Activated CD4-positive, alpha-beta memory T cell treated with anti-CD3 and anti-CD28 coated beads for 36 hours (primary cell): ENCODE data around the gene ITGA5. TPM values are rescaled to one million over a fixed set of nuclear protein-coding genes. Genes with fewer than 3 reads are reported as not detected.
A peak's percentile ranks its signal among the peaks of the same experiment; 100 is the strongest.

Experiments used
- CTCF ChIA-PET: fragments of 350-600 bp; sonication (Branson Sonifier 250); formaldehyde crosslinking; loops from one replicate; lab custom pipeline; 2021; ENCODE audit warnings: antibody characterized with exemption, inconsistent platforms; lab: Charles Lee
- POLR2A ChIA-PET: fragments of 350-600 bp; sonication (Branson Sonifier 250); formaldehyde crosslinking; loops from one replicate; lab custom pipeline; 2021; ENCODE audit warnings: antibody characterized with exemption; lab: Charles Lee
- DNase-seq: peaks from one replicate; pipeline ENCODE4 v3.0.0-alpha.2; 2020
- H3K27ac Mint-ChIP-seq: one replicate; pipeline ENCODE4 v1.8.0; 2021; ENCODE audit warnings: mixed read lengths
- H3K27me3 Mint-ChIP-seq: one replicate; pipeline ENCODE4 v1.8.0; 2021; ENCODE audit warnings: mixed read lengths
- H3K36me3 Mint-ChIP-seq: one replicate; pipeline ENCODE4 v1.8.0; 2021; ENCODE audit warnings: mixed read lengths
- H3K4me1 Mint-ChIP-seq: one replicate; pipeline ENCODE4 v1.8.0; 2021; ENCODE audit warnings: low read depth, mixed read lengths
- H3K4me3 Mint-ChIP-seq: one replicate; pipeline ENCODE4 v1.8.0; 2021; ENCODE audit warnings: mild to moderate bottlenecking, mixed read lengths
- H3K9me3 Mint-ChIP-seq: one replicate; pipeline ENCODE4 v1.8.0; 2021; ENCODE audit warnings: mixed read lengths
- intact Hi-C: fragments of 100-400 bp; cut with micrococcal nuclease; formaldehyde crosslinking; loops from one replicate; pipeline ENCODE4 v1.15.1; 2023
- total RNA-seq, 2 experiments: library from RNA; stranded (reverse); gene quantifications; one replicate each; pipeline ENCODE4 v1.2.3, GENCODE V29; 2021

ITGA5 gene
- total RNA-seq, 2 experiments from 2014 or later = 33.8 to 34.9 TPM

GRCh38 chr12:54387114-54387467, 32.0 kb downstream of the ITGA5 start:
- H3K27ac Mint-ChIP-seq = peak overlapping the region; percentile 13
- intact Hi-C loops = no loop called here
- H3K4me3 Mint-ChIP-seq = no peak overlapping the region
- peaks cover 15% of the 10 kb centered on the region for H3K4me1 Mint-ChIP-seq
- CTCF ChIA-PET = interaction anchor here (0.6 to 2.5 kb wide), 6 partner anchors 13 to 171 kb away, joined by 3 to 27 read pairs (median 6); no protein-coding TSS in a partner anchor
- no peaks in the 10 kb centered on the region for H3K27me3 Mint-ChIP-seq
- DNase-seq = no peak
- POLR2A ChIA-PET = no interaction called here
- no peaks in the 10 kb centered on the region for H3K9me3 Mint-ChIP-seq
- H3K36me3 Mint-ChIP-seq = no peaks in the 10 kb centered on the region

- H3K9me3 Mint-ChIP-seq = no peaks in the 10 kb centered on the region
- no peaks in the 10 kb centered on the region for H3K27me3 Mint-ChIP-seq
- intact Hi-C loops = no loop called here
- peaks cover 11% of the 10 kb centered on the region for H3K4me1 Mint-ChIP-seq
- H3K27ac Mint-ChIP-seq = peak overlapping the region; percentile 13
- ChIA-PET CTCF (interaction anchor here (0.6 to 2.5 kb wide), 5 partner anchors 13 to 171 kb away, joined by 3 to 27 read pairs (median 9); no protein-coding TSS in a partner anchor), POLR2A (no interaction called here)
- H3K36me3 Mint-ChIP-seq = no peaks in the 10 kb centered on the region
- DNase-seq = no peak
- no peak overlapping the region for H3K4me3 Mint-ChIP-seq
Measured at GRCh38 chr12:54386403-54387113, 32.5 kb downstream of the ITGA5 start.

GRCh38 chr12:54385251-54385914, 33.7 kb downstream of the ITGA5 start:
- Mint-ChIP-seq H3K9me3 (no peaks in the 10 kb centered on the region), H3K27me3 (no peaks in the 10 kb centered on the region), H3K36me3 (no peaks in the 10 kb centered on the region), H3K27ac (no peak overlapping the region), H3K4me1 (peaks cover 10% of the 10 kb centered on the region), H3K4me3 (no peak overlapping the region)
- intact Hi-C loops = no loop called here
- ChIA-PET CTCF (interaction anchor here (0.8 to 1.6 kb wide), 6 partner anchors 8 to 170 kb away, joined by 3 to 8 read pairs (median 4); no protein-coding TSS in a partner anchor), POLR2A (interaction anchor here (0.6 kb wide), 1 partner anchor 53 kb away, joined by 4 read pairs; no protein-coding TSS in a partner anchor)
- no peak for DNase-seq

GRCh38 chr12:54384591-54385041, 34.5 kb downstream of the ITGA5 start, which contains the start of gene ZNF385A:
TSS of gene ZNF385A (minus strand) at chr12:54384733. CDS start at chr12:54384514, 219 bp downstream.
- peaks cover 13% of the 10 kb centered on the region for H3K4me1 Mint-ChIP-seq
- intact Hi-C loops = no loop called here
- DNase-seq = no peak
- H3K27ac Mint-ChIP-seq = no peak within 1 kb of the TSS
- ChIA-PET CTCF (interaction anchor here (0.8 to 1.6 kb wide), 7 partner anchors 8 to 169 kb away, joined by 3 to 8 read pairs (median 3); no protein-coding TSS in a partner anchor), POLR2A (interaction anchor here (0.6 kb wide), 1 partner anchor 52 kb away, joined by 4 read pairs; no protein-coding TSS in a partner anchor)
- no peaks in the 10 kb centered on the region for H3K27me3 Mint-ChIP-seq
- H3K36me3 Mint-ChIP-seq = no peaks in the 10 kb centered on the region
- H3K9me3 Mint-ChIP-seq = no peaks in the 10 kb centered on the region
- no peak within 1 kb of the TSS for H3K4me3 Mint-ChIP-seq

- Mint-ChIP-seq H3K27me3 (no peaks in the 10 kb centered on the region), H3K4me3 (no peak overlapping the region), H3K4me1 (peaks cover 14% of the 10 kb centered on the region), H3K27ac (peak overlapping the region; percentile 0), H3K9me3 (no peaks in the 10 kb centered on the region), H3K36me3 (no peaks in the 10 kb centered on the region)
- CTCF ChIA-PET = interaction anchor here (0.8 to 6.0 kb wide), 12 partner anchors 10 to 196 kb away, joined by 3 to 101 read pairs (median 4); no protein-coding TSS in a partner anchor
- POLR2A ChIA-PET = interaction anchor here (1.1 kb wide), 1 partner anchor 12 kb away, joined by 4 read pairs; no protein-coding TSS in a partner anchor
- intact Hi-C loops = no loop called here
- peak; percentile 70 for DNase-seq
Measured at GRCh38 chr12:54383041-54383609, 35.9 kb downstream of the ITGA5 start.

GRCh38 chr12:54381136-54381535, 37.9 kb downstream of the ITGA5 start:
- no peak overlapping the region for H3K4me3 Mint-ChIP-seq
- H3K36me3 Mint-ChIP-seq = no peaks in the 10 kb centered on the region
- ChIA-PET CTCF (interaction anchor here (0.6 to 6.0 kb wide), 22 partner anchors 9 to 373 kb away, joined by 3 to 101 read pairs (median 7); partner anchors contain the start of genes CBX5, HNRNPA1 and HOXC8), POLR2A (no interaction called here)
- H3K9me3 Mint-ChIP-seq = no peaks in the 10 kb centered on the region
- peaks cover 10% of the 10 kb centered on the region for H3K4me1 Mint-ChIP-seq
- intact Hi-C loops = no loop called here
- no peak overlapping the region for H3K27ac Mint-ChIP-seq
- H3K27me3 Mint-ChIP-seq = no peaks in the 10 kb centered on the region
- DNase-seq = no peak

GRCh38 chr12:54379398-54380201, 39.5 kb downstream of the ITGA5 start:
- Mint-ChIP-seq H3K4me1 (peaks cover 10% of the 10 kb centered on the region), H3K27me3 (no peaks in the 10 kb centered on the region), H3K4me3 (peak overlapping the region; percentile 22), H3K36me3 (no peaks in the 10 kb centered on the region), H3K9me3 (no peaks in the 10 kb centered on the region), H3K27ac (no peak overlapping the region)
- CTCF ChIA-PET = interaction anchor here (0.6 to 6.0 kb wide), 48 partner anchors 8 to 371 kb away, joined by 3 to 101 read pairs (median 6); partner anchors contain the start of genes CBX5, COPZ1, HNRNPA1 and HOXC8
- POLR2A ChIA-PET = interaction anchor here (0.5 kb wide), 1 partner anchor 126 kb away, joined by 3 read pairs; no protein-coding TSS in a partner anchor
- peak; percentile 94 for DNase-seq
- intact Hi-C loops = loop anchor here (1.0 kb wide), 2 partner anchors 11 to 20 kb away; no protein-coding TSS in a partner anchor

- H3K27ac Mint-ChIP-seq = no peak overlapping the region
- CTCF ChIA-PET = interaction anchor here (0.6 to 6.0 kb wide), 42 partner anchors 8 to 178 kb away, joined by 3 to 101 read pairs (median 6); partner anchors contain the start of genes COPZ1 and NCKAP1L
- H3K4me3 Mint-ChIP-seq = no peak overlapping the region
- DNase-seq = no peak
- H3K9me3 Mint-ChIP-seq = no peaks in the 10 kb centered on the region
- POLR2A ChIA-PET = no interaction called here
- H3K27me3 Mint-ChIP-seq = no peaks in the 10 kb centered on the region
- H3K4me1 Mint-ChIP-seq = peaks cover 10% of the 10 kb centered on the region
- intact Hi-C loops = loop anchor here (1.0 kb wide), 2 partner anchors 11 to 20 kb away; no protein-coding TSS in a partner anchor
- H3K36me3 Mint-ChIP-seq = no peaks in the 10 kb centered on the region
Measured at GRCh38 chr12:54378796-54379397, 40.2 kb downstream of the ITGA5 start.

- no peak for DNase-seq
- POLR2A ChIA-PET = no interaction called here
- Mint-ChIP-seq H3K9me3 (no peaks in the 10 kb centered on the region), H3K4me1 (peaks cover 15% of the 10 kb centered on the region), H3K4me3 (no peak overlapping the region), H3K27ac (no peak overlapping the region), H3K36me3 (no peaks in the 10 kb centered on the region), H3K27me3 (no peaks in the 10 kb centered on the region)
- intact Hi-C loops = no loop called here
- CTCF ChIA-PET = interaction anchor here (1.5 to 6.0 kb wide), 9 partner anchors 10 to 163 kb away, joined by 5 to 101 read pairs (median 13); no protein-coding TSS in a partner anchor
Measured at GRCh38 chr12:54377797-54378515, 41.1 kb downstream of the ITGA5 start.

GRCh38 chr12:54377007-54377406, 42.1 kb downstream of the ITGA5 start:
- H3K27ac Mint-ChIP-seq = no peak overlapping the region
- H3K4me3 Mint-ChIP-seq = no peak overlapping the region
- CTCF ChIA-PET = interaction anchor here (0.8 to 1.5 kb wide), 2 partner anchors 78 to 162 kb away, joined by 3 to 5 read pairs; no protein-coding TSS in a partner anchor
- no peak for DNase-seq
- POLR2A ChIA-PET = no interaction called here
- no peaks in the 10 kb centered on the region for H3K27me3 Mint-ChIP-seq
- no peaks in the 10 kb centered on the region for H3K36me3 Mint-ChIP-seq
- intact Hi-C loops = no loop called here
- H3K4me1 Mint-ChIP-seq = peaks cover 17% of the 10 kb centered on the region
- H3K9me3 Mint-ChIP-seq = no peaks in the 10 kb centered on the region
